K562 (cell line): Measurements from ENCODE around the gene FAM174C. TPM values are rescaled to one million over a fixed set of nuclear protein-coding genes. Genes with fewer than 3 reads are reported as not detected.
A peak's percentile ranks its signal among the peaks of the same experiment; 100 is the strongest.

ENCODE experiments used
- ATAC-seq: fragments of 200-7000 bp; cut with Tn5 transposase; 3 replicates; pipeline ENCODE4 v1.9.1; 2020; ENCODE audit warnings: moderate library complexity
- BruUV-seq: library from RNA; stranded (reverse); fragments of 400-500 nt; replicated peaks from 2 replicates; lab custom pipeline; 2021; lab: Mats Ljungman, UMichigan
- CTCF ChIA-PET: fragments of 300-600 bp; formaldehyde crosslinking; extraction: SDS; loops from one replicate; lab custom pipeline; 2021; ENCODE audit warnings: low intra/inter-chr PET ratio; lab: Yijun Ruan, JAX
- POLR2A ChIA-PET: fragments of 300-600, 350-650 bp; sonication (Branson Sonifier 250); formaldehyde crosslinking; extraction: SDS; loops from one replicate; lab custom pipeline; 2021; ENCODE audit warnings: antibody characterized with exemption, inconsistent platforms; lab: Yijun Ruan, JAX
- DNase-seq, 4 experiments: peaks; one replicate each; pipeline versions ENCODE4 v3.0.0 to v3.0.0-alpha.2; 2011 to 2018; ENCODE audit warnings: low spot score in 3 of 4, mixed read lengths in 3 of 4; ENCODE audit errors: extremely low read depth in 1 of 4
- FAIRE-seq: peaks from 2 replicates; lab custom pipeline; 2011; peaks lifted over from hg19 to GRCh38; lab: Jason Lieb, UNC
- H2AFZ ChIP-seq: 2 replicates; pipeline ENCODE4 v1.6.0; 2011; ENCODE audit warnings: low read depth, low read length, control low read depth, inconsistent platforms
- H3K27ac ChIP-seq: fragments of 200-600 bp; 3 replicates; pipeline ENCODE4 v1.8.0; 2011; ENCODE audit warnings: low read depth, mild to moderate bottlenecking, control low read depth, inconsistent platforms, low read length, moderate library complexity, mixed read lengths; ENCODE audit errors: extremely low read depth
- H3K27me3 ChIP-seq, 2 experiments: fragments of 300-600 bp in 1 of 2; 2 replicates in 1 of 2; 3 replicates in 1 of 2; pipeline versions ENCODE4 v1.6.0 to v1.8.0; 2011; ENCODE audit warnings: inconsistent platforms in 2 of 2, low read length in 2 of 2, mild to moderate bottlenecking in 1 of 2, mixed read lengths in 1 of 2, moderate library complexity in 1 of 2; ENCODE audit not compliant: control insufficient read depth in 2 of 2, insufficient read depth in 2 of 2
- H3K36me3 ChIP-seq: fragments of 300-600 bp; 3 replicates; pipeline ENCODE4 v1.8.0; 2011; ENCODE audit warnings: mild to moderate bottlenecking, low read length, inconsistent platforms; ENCODE audit not compliant: control insufficient read depth, insufficient read depth
- H3K4me1 ChIP-seq, 2 experiments: fragments of 200-600 bp in 1 of 2; replicated peaks in 1 of 2; 2 replicates in 1 of 2; 3 replicates in 1 of 2; pipeline versions ENCODE4 v1.5.1 to v1.8.0; 2011; ENCODE audit warnings: inconsistent platforms in 2 of 2, low read length in 2 of 2, mild to moderate bottlenecking in 1 of 2, mixed read lengths in 1 of 2, moderate library complexity in 1 of 2; ENCODE audit not compliant: control insufficient read depth in 2 of 2, insufficient read depth in 2 of 2
- H3K4me2 ChIP-seq: 2 replicates; pipeline ENCODE4 v1.6.1; 2011; ENCODE audit warnings: low read length, control low read depth, inconsistent platforms, mixed read lengths; ENCODE audit not compliant: insufficient read depth
- H3K4me3 ChIP-seq: fragments of 200-600 bp; sonication (generic), shearing (Covaris generic); 2 replicates; pipeline ENCODE4 v1.5.1; 2016; ENCODE audit warnings: control low read depth, inconsistent platforms
- H3K79me2 ChIP-seq: fragments of 200-600 bp; 3 replicates; pipeline ENCODE4 v1.8.0; 2011; ENCODE audit warnings: low read length, inconsistent platforms; ENCODE audit not compliant: control insufficient read depth, insufficient read depth
- H3K9ac ChIP-seq, 2 experiments: 2 replicates each; pipeline versions ENCODE4 v1.6.0 to v1.6.1; 2011; ENCODE audit warnings: low read depth in 2 of 2, low read length in 2 of 2, control low read depth in 1 of 2, inconsistent platforms in 1 of 2, mild to moderate bottlenecking in 1 of 2, mixed read lengths in 1 of 2; ENCODE audit not compliant: insufficient read depth in 1 of 2
- H3K9me1 ChIP-seq: one replicate; pipeline ENCODE4 v1.6.0; 2011; ENCODE audit warnings: inconsistent platforms, mild to moderate bottlenecking, low read length, moderate library complexity; ENCODE audit not compliant: control insufficient read depth, insufficient read depth
- H3K9me3 ChIP-seq: replicated peaks from 2 replicates; pipeline ENCODE4 v1.5.1; 2011; ENCODE audit warnings: low read depth, low read length, inconsistent platforms; ENCODE audit not compliant: control insufficient read depth, insufficient read depth
- H4K20me1 ChIP-seq: replicated peaks from 2 replicates; pipeline ENCODE4 v1.6.1; 2011; ENCODE audit warnings: low read length, inconsistent platforms, mixed read lengths; ENCODE audit not compliant: control insufficient read depth, insufficient read depth
- POLR2G ChIP-seq: fragments of 200-400 bp; formaldehyde crosslinking; IDR thresholded peaks from 2 replicates; pipeline ENCODE4 v1.6.1; 2017; ENCODE audit warnings: low read depth, mild to moderate bottlenecking, antibody characterized with exemption, low read length, moderate library complexity
- RBFOX2 ChIP-seq: fragments of 200-400 bp; formaldehyde crosslinking; IDR thresholded peaks from 2 replicates; pipeline ENCODE4 v1.6.1; 2017; ENCODE audit warnings: low read depth, mild to moderate bottlenecking, low read length, moderate library complexity
- WGBS: fragments of 100-300 bp; shearing (Covaris generic); methylation state at CpG from one replicate; pipeline ENCODE4 v1.1.6; 2016; ENCODE audit warnings: low coverage, mixed read lengths; ENCODE audit not compliant: insufficient coverage; ENCODE audit errors: missing lambda C conversion rate; 5-methylcytosine and 5-hydroxymethylcytosine counted together
- in situ Hi-C: fragments of 300-500 bp; cut with MboI; formaldehyde crosslinking; loops from 4 replicates; pipeline ENCODE4 v1.15.0; 2018; ENCODE audit warnings: inconsistent platforms, mixed read lengths
- intact Hi-C: fragments of 100-400 bp; cut with micrococcal nuclease; formaldehyde crosslinking; loops from 2 replicates; pipeline ENCODE4 v1.14.2; 2022
- polyA plus RNA-seq, 8 experiments: library from polyadenylated mRNA; depleted of rRNA in 4 of 8; stranded (reverse) in 5 of 8; unstranded in 3 of 8; fragments of >200 nt; fragmentation: Nextera tagmentation in 2 of 8; fragmentation: Illumina TruSeq in 1 of 8; extraction: Ambion mirVana in 2 of 8; extraction: Trizol in 1 of 8; gene quantifications; 2 replicates each; pipeline versions ENCODE4 v1.2.1 to v1.2.3, GENCODE V29; 2011 to 2014; ENCODE audit warnings: inconsistent platforms in 1 of 8, missing spikeins in 1 of 8
- total RNA-seq, 7 experiments: library from RNA; depleted of rRNA in 6 of 7; stranded (reverse); fragments of >200 nt in 6 of 7; fragmentation: Illumina TruSeq in 2 of 7; extraction: Trizol in 2 of 7; gene quantifications; 2 replicates each; pipeline versions ENCODE4 v1.2.1 to v1.2.3, GENCODE V29; 2011 to 2021; ENCODE audit warnings: low replicate concordance in 1 of 7
- TF ChIP-seq, protein P1 (sequence below): fragments of 250-450 bp; sonication (Bioruptor Pico); IDR thresholded peaks from 2 replicates; pipeline ENCODE4 v1.5.0; 2022; ENCODE audit warnings: mild to moderate bottlenecking

The FAM174C gene
- total and polyA plus RNA-seq, 9 of the 15 experiments (the other 6 are each of a cell fraction or from before 2014, with no cell fraction given), result 0.66 to 89.6 (median 20.3) TPM

DNA sequence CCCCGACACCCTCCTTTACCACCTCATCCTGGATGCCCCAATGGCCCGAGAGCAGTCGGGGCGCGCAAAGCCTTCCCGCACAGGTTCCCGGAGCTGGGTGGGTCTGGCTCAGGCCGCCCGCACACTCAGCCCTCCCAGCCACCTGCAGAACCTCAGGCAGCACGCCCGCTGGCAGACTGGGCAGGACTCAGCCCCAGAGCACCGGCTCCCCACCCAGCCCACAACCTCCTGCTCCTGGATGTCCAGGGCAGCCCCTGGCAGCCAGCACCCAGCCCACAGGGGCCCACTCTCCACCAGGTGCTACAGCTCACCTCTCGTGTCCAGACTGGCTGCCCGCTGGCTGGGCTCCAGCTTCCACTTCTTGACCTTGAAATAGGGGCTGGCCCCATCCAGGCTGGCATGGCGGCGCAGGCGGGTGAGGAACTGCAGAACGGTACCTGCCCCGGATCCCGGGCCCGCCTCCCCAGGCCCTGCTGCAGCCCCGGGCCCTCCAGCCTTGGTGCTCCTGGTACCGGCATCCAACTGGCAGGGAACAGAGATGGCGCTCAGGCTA, 42.1 kb upstream of the FAM174C start:
- WGBS, result 97% methylated on average over 21 of the region's 24 CpGs
- TF ChIP-seq POLR2G, result peak; percentile 36; the same call in 1 of the 2 replicates
- TF ChIP-seq RBFOX2, result peak; percentile 24; the same call in 1 of the 2 replicates
- TF ChIP-seq, protein P1, sequence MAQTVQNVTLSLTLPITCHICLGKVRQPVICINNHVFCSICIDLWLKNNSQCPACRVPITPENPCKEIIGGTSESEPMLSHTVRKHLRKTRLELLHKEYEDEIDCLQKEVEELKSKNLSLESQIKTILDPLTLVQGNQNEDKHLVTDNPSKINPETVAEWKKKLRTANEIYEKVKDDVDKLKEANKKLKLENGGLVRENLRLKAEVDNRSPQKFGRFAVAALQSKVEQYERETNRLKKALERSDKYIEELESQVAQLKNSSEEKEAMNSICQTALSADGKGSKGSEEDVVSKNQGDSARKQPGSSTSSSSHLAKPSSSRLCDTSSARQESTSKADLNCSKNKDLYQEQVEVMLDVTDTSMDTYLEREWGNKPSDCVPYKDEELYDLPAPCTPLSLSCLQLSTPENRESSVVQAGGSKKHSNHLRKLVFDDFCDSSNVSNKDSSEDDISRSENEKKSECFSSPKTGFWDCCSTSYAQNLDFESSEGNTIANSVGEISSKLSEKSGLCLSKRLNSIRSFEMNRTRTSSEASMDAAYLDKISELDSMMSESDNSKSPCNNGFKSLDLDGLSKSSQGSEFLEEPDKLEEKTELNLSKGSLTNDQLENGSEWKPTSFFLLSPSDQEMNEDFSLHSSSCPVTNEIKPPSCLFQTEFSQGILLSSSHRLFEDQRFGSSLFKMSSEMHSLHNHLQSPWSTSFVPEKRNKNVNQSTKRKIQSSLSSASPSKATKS (CRISPR knock-in tag), result no peak
- TF ChIP-seq, all 486 proteins: peak for 2
- no peaks in the 10 kb centered on the region for H3K27me3 ChIP-seq
- no peaks in the 10 kb centered on the region for H4K20me1 ChIP-seq
- POLR2A ChIA-PET, result interaction anchor here (0.7 to 1.5 kb wide), 2 partner anchors 16 to 36 kb away, joined by 3 to 7 read pairs; partner anchors contain the start of gene CIRBP
- H3K4me1 ChIP-seq, result peaks cover 3 to 80% of the 10 kb centered on the region in 2 experiments; a peak in 4 of 5 replicates
- H3K4me3 ChIP-seq, result no peak overlapping the region
- H3K36me3 ChIP-seq, result peaks cover 41% of the 10 kb centered on the region; the same call in 1 of the 3 replicates
- FAIRE-seq, result no peak
- CTCF ChIA-PET, result no interaction called here
- no peaks in the 10 kb centered on the region for H3K9me3 ChIP-seq
- BruUV-seq, result no TSS peak
- H2AFZ ChIP-seq, result no peak overlapping the region
- no peak overlapping the region for H3K27ac ChIP-seq
- no peak for ATAC-seq
- in situ Hi-C loops (loop anchor here (25.0 kb wide), 1 partner anchor 471 kb away; the partner anchor contains the start of gene MISP), intact Hi-C loops (no loop called here)
- no peak for DNase-seq
- H3K9me1 ChIP-seq, result no peaks in the 10 kb centered on the region
- H3K9ac ChIP-seq, result peak overlapping the region in 1 of 2 experiments; percentile 45; a peak in 2 of 4 replicates
- no peak overlapping the region for H3K4me2 ChIP-seq
- peaks cover 7% of the 10 kb centered on the region; the same call in 1 of the 3 replicates for H3K79me2 ChIP-seq
